Brain microvascular endothelial cell (primary cell): Measurements from ENCODE around the gene LHFPL6.

Experiments used
- DNase-seq: peaks from one replicate; pipeline ENCODE4 v3.0.0-alpha.2; 2020
- H3K27ac ChIP-seq: fragments of 250-450 bp; sonication (Bioruptor Pico); 2 replicates; pipeline ENCODE4 v1.5.1; 2020; ENCODE audit warnings: mild to moderate bottlenecking, moderate library complexity
- H3K27me3 ChIP-seq: fragments of 250-450 bp; sonication (Bioruptor Pico); replicated peaks from 2 replicates; pipeline ENCODE4 v1.5.1; 2020; ENCODE audit warnings: mild to moderate bottlenecking
- H3K36me3 ChIP-seq: fragments of 250-450 bp; sonication (Bioruptor Pico); replicated peaks from 2 replicates; pipeline ENCODE4 v1.5.1; 2020; ENCODE audit warnings: mild to moderate bottlenecking
- H3K4me3 ChIP-seq: 2 replicates; pipeline ENCODE4 v1.5.1; 2011; ENCODE audit warnings: low read depth, mild to moderate bottlenecking, control low read depth, low read length, moderate library complexity
- in situ Hi-C: cut with HindIII; loops from 2 replicates; pipeline ENCODE4 v1.10.0; 2017; ENCODE audit warnings: low sequenced_read_pairs, low pct_ligation_motif_present
- TF ChIP-seq, protein P1 (sequence below): IDR thresholded peaks from 2 replicates; pipeline ENCODE4 v1.5.1; 2011; ENCODE audit warnings: low read depth, mild to moderate bottlenecking, moderate library complexity, low read length, control low read depth, inconsistent platforms; ENCODE audit errors: missing control alignments

Gene LHFPL6

DNA sequence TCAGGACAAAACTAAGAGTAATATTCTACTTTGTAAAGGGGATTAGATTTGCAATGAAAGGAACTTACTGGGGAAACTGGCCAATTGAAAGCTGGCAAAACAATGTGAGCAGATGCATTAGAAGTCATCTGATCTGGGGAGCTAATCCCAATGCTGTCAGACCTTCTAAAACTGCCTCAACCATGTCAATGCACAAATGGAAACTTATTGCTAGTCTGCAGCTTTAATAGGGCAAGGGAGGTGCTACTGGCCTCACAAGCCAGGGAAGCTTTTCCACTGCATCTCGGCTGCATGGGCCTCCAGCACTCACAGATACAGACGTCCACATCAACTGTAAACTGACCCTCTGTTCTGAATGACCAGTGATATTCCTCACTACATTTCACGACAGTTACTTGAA lies 154.2 kb downstream of the LHFPL6 start:
- Histone ChIP-seq H3K27me3 (no peaks in the 10 kb centered on the region), H3K36me3 (no peaks in the 10 kb centered on the region), H3K27ac (no peak overlapping the region), H3K4me3 (no peak overlapping the region)
- in situ Hi-C loops, result no loop called here
- TF ChIP-seq, protein P1, sequence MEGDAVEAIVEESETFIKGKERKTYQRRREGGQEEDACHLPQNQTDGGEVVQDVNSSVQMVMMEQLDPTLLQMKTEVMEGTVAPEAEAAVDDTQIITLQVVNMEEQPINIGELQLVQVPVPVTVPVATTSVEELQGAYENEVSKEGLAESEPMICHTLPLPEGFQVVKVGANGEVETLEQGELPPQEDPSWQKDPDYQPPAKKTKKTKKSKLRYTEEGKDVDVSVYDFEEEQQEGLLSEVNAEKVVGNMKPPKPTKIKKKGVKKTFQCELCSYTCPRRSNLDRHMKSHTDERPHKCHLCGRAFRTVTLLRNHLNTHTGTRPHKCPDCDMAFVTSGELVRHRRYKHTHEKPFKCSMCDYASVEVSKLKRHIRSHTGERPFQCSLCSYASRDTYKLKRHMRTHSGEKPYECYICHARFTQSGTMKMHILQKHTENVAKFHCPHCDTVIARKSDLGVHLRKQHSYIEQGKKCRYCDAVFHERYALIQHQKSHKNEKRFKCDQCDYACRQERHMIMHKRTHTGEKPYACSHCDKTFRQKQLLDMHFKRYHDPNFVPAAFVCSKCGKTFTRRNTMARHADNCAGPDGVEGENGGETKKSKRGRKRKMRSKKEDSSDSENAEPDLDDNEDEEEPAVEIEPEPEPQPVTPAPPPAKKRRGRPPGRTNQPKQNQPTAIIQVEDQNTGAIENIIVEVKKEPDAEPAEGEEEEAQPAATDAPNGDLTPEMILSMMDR, result no peak
- DNase-seq, result no peak

DNA sequence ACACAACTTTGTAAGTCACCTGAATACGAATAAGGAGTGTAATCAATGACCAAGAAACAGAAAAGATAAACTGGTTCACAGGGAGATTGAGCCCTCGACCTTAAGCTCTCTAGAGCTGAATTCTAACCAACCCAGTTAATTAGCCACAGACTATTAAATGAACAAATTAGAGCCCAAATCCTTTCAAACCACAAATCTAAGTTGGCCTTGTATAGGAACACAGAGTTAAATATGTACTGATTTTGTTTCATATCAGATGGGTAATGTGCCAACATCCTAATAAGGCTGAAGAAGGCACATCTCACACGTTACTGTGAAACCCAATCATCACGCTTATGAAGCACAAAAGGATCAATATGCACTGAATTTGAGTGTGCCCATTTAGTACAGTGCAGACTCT lies 156.1 kb downstream of the LHFPL6 start:
- Histone ChIP-seq H3K27me3 (no peaks in the 10 kb centered on the region), H3K4me3 (no peak overlapping the region), H3K36me3 (no peaks in the 10 kb centered on the region), H3K27ac (no peak overlapping the region)
- DNase-seq, result no peak
- in situ Hi-C loops, result no loop called here
- TF ChIP-seq, protein P1, result no peak

DNA sequence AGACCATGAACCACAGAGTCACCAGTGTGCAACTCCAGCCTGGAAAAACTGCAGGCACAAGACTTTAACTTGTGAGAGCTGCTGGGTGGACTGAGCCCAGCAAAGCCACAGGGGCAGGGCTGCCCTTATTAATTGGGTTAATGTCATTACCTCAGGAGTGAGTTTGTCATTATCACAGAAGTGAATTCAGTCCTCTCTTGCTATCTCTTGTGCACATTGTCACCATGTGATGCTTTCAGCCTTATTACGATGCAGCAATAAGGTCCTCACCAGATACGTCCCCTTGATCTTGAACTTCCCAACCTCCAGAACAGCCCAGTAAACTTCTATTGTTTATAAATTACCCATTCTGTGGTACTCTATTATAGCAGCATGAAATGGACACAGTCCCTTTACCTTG lies 158.1 kb downstream of the LHFPL6 start:
- DNase-seq, result no peak
- in situ Hi-C loops, result no loop called here
- Histone ChIP-seq H3K36me3 (no peaks in the 10 kb centered on the region), H3K4me3 (no peak overlapping the region), H3K27ac (no peak overlapping the region), H3K27me3 (no peaks in the 10 kb centered on the region)
- TF ChIP-seq, protein P1, result no peak

DNA sequence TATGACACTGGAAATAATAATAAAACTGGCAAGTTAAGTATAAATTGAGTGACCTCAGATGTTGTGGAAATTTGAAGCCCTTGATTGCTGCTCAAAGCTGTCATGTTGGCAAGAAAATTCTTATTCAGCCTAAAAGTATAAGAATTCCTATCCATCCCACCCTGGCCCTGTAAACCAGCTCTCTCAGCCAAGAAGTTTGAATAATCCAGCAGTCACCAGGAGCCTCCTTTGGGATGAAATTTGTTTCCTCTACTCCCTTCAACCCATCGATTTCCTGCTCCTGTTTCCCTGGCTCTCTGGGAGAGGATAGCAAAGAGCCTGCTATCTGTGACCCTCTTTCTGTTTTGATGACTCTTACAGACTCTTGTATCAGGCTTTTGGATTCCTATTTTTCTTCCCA lies 169.3 kb downstream of the LHFPL6 start:
- Histone ChIP-seq H3K36me3 (no peaks in the 10 kb centered on the region), H3K4me3 (no peak overlapping the region), H3K27me3 (no peaks in the 10 kb centered on the region), H3K27ac (no peak overlapping the region)
- TF ChIP-seq, protein P1, result no peak
- in situ Hi-C loops, result no loop called here
- DNase-seq, result no peak

DNA sequence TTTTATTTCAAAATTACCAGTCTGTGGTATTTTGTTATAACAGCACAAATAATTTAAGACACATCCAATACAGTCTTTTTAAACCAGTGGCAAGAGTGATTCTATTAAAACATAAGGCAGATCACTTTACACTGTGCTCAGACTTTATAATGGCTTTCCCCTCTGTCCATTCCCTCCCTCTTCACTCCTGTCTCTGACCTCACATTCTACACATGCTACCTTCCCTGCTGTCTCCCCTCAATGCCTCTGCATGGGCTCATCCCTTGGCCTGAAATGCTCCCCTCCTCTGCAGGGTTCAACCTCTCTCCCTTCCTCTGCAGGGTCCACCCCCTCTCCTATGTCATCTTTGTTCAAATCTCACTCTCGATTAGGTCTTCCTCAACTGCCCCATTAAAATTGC lies 170.8 kb downstream of the LHFPL6 start:
- no peak for DNase-seq
- in situ Hi-C loops, result no loop called here
- H3K27ac ChIP-seq, result no peak overlapping the region
- TF ChIP-seq, protein P1, result no peak
- H3K36me3 ChIP-seq, result no peaks in the 10 kb centered on the region
- no peak overlapping the region for H3K4me3 ChIP-seq
- H3K27me3 ChIP-seq, result no peaks in the 10 kb centered on the region

DNA sequence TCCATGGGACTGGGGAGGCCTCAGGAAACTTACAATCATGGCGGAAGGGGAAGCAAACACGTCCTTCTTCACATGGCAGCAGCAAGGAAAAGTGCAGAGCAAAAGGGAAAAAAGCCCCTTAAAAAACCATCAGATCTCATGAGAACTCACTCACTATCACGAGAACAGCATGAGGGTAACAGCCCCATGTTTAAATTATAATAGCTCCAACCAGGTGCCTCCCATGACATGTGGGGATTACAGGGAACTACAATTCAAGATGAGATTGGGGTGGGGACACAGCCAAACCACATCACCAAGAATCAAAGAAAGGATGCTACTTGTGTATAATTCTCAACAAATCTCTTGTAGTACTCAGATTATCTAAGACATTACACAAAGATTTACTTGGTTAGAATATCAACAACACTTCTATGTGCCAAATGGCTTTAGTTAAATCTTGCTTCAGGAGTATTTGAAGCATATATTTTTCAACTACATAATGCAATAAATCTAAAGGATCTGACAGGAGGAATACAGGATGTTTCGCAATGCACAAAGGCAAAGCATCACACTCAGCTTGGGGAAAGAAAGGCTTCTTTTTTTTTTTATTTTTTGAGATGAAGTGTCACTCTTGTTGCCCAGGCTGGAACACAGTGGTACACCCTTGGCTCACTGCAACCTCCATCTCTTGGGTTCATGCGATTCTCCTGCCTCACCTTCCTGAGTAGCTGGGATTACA lies 180.0 kb downstream of the LHFPL6 start:
- H3K27ac ChIP-seq, result no peak overlapping the region
- TF ChIP-seq, protein P1, result no peak
- H3K36me3 ChIP-seq, result no peaks in the 10 kb centered on the region
- no peaks in the 10 kb centered on the region for H3K27me3 ChIP-seq
- no peak overlapping the region for H3K4me3 ChIP-seq
- DNase-seq, result no peak
- in situ Hi-C loops, result no loop called here
